COLO829 (cell line): ENCODE results near the gene WNT5B.

Experiments
- DNase-seq: peaks from one replicate; pipeline ENCODE4 v3.0.0; 2012; ENCODE audit warnings: low spot score

WNT5B gene

DNA sequence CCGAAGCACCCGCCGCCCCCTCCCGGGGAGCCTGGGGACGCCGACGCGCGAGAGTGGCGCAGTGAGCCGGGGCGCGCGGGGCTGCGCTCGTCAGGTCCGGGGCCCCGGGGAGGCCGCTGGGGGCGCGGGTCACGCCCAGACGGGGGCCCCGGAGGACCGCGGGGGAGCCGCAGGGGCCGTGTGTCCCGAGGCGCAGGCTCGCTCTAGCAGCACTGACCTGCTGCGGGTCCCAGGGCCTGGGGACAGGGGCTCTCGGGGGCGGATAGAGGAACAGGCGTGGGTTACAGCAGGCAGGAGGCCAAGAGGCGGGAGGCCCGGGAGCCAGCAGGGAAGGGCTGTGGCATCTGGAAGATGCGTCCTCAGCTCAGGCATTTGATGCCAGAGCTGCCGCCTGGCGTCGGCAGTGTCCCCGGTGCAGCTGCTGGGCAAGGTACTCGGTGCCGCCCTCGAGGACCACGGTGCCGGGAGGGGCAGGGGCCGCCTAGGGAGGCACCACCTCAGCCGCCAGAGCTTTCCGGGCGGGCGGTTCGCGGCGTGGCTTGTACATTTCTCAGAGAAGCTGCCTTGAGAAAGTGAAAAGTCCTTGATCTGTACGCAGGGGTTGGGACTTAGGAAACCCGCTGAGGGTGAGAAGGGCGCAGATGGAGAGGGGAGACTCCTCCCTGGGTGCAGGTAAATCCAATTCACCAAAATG is 1.2 kb downstream of the WNT5B start:
- no peak for DNase-seq

DNA sequence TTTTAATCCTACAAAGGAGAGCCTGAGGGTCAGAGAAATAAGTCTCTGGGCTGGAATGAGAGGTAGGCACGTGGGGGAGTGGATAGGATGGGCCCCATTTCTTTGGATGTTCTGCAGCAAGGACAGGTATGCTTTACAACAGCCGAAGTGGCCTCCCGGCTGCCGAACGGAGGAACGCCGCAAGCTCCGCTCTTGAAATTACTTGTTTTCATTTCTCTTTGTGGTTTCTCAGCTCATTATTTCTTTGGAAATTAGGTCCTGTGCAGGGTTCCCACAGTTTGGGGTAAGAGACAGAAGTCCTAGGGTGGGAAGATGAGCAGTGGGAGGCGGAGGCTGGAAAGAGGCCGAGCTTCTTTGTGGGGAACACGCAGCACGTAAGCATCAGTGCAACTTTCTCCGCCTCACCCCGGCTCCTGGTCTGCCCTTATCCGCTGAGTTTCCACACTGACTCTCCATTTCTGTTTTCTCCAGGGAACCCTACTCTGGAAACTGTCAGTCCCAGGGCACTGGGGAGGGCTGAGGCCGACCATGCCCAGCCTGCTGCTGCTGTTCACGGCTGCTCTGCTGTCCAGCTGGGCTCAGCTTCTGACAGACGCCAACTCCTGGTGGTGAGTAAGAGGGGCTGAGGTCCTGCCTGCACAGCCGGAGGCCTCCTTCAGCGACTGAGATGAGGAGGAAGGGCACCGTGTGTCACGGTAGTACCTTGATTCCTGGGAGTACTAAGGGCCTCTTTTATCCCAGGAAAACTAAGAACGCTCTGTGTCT is 2.0 kb downstream of the WNT5B start:
- peak; percentile 78 for DNase-seq

DNA sequence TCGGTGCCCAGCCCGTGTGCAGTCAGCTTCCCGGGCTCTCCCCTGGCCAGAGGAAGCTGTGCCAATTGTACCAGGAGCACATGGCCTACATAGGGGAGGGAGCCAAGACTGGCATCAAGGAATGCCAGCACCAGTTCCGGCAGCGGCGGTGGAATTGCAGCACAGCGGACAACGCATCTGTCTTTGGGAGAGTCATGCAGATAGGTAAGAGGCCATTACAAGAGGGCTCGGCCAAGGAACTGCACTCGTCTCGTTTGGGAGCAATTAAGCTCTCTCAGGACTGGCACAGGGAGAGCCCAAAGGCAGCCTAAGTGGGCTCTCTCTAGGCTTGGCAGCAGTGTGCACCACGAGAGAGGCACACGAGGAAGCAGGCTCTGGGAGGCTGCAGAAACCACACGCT is 3.7 kb downstream of the WNT5B start:
- DNase-seq: no peak

DNA sequence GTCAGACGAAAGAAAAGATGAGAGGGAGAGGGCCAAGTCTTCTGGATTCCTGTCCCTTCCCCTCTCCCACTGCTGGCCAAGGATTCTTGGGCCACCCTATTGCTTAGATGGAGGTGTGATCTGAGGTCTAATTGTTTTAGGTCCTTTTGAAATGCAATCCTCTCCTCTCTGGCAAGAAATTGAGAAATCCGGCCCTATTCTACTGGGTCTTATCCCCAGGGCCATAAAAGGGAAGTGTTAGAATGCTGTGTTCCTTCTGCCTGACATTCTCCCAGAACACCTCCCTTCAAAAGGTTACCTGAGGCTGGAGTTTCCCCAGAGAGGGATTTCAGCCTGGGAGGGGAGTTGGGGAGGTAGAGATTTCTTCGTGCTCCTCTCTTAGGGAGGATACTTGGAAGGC is 4.4 kb downstream of the WNT5B start:
- no peak for DNase-seq

DNA sequence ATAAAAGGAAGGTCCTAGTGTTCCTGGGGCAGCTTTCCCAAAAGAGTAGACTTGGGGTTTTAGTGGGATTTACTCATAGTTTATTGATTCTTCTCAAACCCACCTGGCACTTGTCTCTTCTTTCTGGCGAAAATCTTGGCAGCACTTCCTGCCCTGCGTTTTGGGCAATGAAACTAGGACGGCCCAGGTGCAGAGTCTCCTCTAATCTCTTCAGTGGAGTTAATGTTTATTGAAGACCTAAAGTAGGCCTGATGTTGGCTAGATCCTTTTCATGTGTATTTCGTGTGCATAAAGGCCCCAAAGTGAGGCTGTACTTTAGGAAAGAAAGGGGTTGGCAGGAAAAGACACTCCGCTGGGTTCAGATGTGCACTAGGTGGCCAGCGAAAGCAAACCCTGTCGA is 5.1 kb downstream of the WNT5B start:
- no peak for DNase-seq

DNA sequence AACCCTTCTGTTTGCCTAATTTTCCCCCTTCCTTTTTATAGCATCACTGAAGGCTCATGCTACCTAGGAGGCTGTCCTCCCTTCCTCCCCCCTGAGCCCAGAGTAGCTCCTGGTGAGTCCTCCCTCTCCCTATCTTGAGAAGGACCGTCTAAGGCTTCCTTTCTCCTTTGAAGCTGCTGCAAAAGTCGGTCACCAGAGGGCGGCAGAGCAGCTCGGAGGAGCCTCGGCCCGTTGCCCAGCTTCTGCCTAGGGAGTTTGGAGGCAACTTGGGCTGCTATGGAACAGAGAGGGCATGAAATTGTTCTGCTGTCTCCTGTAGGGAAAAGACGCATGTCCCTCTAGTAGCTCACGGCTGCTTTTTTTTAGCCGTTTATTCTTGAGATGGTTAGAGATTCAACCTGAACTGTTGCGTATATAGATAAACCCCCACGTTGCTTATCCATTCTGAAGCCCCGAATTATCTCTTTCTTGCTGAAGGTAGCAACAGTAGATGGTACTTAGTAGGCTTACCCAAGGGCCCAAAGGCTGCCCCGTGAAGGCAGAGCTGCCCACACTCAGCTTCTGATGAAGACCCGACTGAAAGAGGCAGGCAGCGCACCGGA is 5.7 kb downstream of the WNT5B start:
- DNase-seq: peak; percentile 63

DNA sequence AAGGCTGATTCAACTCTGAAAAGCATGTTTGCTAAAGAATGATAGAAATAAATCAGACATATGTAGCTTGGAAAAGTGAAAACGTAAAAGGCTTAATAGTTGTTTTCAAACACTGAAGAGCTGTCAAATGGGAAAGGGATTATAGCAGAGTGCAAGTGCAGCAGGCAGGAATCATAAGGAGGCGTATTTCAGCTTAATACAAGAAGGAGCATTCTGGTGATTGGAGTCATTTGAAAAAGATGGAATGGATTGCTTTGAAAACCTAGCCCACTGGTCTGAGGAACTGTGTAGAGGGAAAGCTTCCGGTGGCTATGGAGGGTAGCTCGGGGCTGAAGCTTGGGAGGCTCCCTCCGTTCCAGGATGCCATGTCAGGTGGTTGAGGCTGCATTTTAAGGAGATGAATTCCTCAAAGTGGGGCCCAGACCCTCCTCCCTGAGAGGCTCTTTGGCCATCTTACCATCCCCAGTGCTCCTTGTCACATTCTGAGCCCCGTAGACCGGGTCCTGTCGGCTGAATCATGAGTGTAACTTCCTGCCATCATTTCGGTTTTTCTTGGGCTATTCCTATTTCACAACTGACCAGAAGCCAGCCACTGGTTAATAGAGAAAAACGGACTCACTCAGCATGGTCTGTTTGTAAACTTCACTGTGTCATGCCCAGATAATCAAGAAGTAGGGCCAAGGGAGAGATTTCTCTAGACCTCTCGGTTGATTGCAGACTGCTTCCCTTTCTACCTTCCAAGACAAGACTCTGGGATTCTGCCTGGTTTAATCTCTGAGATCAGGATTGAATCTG is 6.5 kb downstream of the WNT5B start:
- DNase-seq: no peak

DNA sequence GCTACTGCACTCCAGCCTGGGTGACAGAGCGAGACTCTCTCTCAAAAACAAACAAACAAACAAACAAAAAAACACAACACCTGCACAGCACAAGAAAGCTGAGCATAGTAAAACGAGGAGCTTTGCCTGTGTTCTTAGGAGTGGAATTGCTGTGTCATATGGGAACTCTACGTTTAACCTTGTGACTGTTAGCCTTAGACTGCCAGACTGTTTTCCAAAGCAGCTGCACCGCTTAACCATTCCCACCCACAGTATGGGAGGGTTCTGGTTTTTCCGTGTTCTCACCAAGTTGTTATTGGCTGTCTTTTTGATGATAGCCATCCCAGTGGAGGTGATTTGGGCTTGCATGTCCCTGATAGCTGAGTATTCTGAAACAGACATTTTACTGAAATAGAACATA is 9.2 kb downstream of the WNT5B start:
- no peak for DNase-seq

DNA sequence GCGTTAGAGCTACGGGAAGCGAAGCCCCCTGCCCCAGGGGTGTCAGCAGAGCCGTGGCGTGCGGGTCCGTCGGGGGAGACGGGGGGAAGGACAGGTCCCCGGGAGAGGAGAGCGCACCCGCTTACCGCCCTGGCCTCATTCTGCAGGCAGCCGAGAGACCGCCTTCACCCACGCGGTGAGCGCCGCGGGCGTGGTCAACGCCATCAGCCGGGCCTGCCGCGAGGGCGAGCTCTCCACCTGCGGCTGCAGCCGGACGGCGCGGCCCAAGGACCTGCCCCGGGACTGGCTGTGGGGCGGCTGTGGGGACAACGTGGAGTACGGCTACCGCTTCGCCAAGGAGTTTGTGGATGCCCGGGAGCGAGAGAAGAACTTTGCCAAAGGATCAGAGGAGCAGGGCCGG is 10.5 kb downstream of the WNT5B start:
- DNase-seq: no peak

DNA sequence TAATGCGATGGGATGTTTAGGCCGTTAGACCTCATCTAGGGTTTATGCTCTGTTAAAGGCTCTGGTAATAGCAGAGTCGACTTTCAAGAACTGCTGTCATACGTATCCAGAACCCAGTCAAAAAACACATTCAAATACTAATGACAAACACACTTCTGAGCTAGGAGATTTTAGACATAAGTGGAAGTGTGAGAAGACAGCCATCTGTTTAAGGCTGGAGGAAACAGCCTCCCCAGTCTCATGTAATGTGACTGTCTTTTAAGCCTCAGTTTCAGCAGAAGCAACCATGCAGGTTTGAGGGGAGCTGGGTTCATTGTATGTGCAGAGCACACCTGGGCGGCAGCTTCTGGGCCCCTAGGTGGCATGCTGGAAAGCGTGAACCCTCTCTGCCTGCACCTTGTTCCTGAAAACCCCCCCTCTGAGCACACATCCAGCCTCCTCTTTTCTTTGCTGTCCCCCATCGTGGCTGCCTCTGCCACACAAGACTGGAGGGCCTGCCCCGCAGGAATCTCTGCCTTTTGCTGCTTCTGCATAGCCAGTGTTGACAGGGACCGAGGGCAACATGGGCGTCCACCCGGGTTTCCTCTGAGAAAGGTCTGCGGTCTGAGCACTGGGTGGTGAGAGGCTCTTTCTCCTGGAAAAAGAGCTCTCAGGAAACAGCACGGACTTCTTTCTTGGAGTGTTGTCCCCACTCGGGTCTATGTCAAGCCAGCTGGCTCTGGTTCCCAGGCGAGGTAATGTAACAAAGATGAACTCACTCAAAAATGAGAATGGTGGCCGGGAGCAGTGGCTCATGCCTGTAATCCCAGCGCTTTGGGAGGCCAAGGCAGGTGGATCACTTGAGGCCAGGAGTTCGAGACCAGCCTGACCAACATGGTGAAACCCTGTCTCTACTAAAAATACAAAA is 11.6 kb downstream of the WNT5B start:
- no peak for DNase-seq

DNA sequence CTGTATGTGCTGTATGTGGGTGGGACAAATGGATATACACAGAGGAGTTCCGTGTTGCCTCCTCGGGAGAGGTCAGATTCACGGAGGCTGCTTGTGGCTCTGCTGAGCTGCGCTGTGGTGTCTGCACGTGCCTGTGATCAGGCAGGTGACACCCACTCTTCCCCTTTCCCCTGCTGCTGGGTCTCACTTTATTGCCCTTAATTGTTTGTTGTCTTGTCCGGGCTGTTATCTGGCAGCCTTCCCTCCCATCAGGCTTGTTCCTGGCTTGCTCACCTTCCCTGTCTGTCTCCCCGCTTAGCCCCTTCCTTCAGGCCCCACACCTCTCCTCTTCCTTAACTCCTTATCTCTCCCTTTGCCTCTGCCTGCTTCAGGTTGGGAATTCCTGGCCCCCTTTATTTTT is 13.5 kb downstream of the WNT5B start:
- DNase-seq: no peak

DNA sequence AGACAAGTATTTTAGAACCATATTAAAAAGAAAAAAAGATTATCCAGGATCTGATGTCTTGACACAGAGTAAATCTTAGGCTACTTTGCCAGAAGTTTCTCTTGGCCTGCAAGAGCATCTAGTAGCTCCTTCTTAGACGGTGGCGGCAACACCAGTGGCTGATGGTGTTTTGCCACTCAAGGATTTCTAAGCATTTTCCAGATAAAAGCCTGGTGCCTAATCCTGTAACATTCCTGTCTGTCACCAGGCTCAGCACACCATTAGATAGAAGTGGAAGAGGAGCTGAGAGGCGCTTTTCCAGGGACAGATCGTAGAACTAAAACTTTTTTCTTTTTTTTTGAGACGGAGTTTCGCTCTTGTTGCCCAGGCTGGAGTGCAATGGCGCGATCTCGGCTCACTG is 14.0 kb downstream of the WNT5B start:
- DNase-seq: no peak

DNA sequence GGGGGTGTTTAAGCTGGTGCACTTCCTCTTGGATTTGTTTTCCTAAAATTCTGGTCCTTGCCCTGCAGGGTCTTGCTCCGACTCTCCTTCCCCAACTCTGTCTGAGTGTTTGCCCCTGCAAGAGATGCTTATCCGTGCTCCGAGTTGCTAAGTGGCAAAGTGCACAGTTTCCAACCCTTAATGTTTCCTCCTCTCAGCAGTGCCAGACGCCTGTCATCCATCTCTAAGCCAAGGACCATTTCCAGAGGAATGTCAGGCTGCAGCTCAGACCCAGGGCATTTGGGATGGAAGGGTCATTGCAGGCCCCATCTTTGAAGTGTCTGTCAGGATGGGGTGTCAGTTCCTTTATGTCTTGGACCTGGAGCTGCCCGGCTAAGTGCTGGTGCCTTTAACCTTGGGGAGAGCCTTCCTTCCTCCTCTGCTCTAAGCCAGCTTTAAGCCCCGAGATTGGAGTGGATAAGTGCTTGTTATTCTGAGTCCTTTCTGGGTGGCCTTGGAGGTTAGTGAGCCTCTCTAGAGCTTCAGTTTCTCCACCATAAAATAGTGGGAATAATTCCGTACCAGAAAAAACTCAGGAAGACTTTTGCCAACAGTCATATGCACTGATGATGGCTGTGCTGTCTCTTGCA is 15.0 kb downstream of the WNT5B start:
- DNase-seq: no peak

DNA sequence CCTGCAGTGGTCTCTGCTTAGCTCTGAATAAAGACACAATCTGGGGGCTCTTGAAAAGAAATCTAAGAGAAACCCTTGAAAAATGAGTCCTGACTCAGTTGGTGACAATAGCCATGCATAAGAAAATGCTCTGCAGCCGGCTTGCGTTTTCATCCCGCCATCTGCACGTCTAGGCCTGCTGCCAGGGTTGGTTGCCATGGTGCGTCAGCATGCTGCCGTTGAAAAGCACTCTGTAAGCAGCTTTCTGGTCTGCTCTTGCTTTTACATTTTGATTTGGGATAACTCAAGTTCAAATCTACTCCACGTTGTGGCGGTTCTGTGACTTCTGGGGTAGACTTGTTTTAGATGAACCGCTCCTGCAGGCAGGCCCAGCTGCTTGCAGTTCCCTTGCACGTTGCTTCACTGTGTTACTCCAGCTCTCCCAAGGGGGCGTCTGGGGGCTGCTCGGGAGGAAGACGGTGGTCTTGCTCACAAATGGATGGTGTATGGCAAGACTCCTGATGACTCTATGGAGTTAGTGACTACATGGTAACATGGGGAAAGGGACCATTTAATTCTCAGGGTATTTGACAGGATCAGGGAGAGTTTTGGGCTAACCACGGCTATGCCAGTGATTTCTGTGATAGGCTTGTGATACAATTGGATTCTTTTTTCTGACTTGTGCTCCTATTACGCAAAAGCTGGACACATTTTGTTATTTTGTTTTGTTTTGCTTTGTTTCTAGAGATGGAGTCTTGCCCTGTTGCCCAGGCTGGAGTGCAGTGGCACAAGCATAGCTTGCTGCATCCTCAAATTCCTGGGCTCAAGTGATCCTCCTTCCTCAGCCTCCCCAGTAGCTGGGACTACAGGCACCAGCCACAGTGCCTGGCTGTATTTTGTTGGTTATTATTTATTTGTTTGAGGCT is 15.8 kb downstream of the WNT5B start:
- no peak for DNase-seq

DNA sequence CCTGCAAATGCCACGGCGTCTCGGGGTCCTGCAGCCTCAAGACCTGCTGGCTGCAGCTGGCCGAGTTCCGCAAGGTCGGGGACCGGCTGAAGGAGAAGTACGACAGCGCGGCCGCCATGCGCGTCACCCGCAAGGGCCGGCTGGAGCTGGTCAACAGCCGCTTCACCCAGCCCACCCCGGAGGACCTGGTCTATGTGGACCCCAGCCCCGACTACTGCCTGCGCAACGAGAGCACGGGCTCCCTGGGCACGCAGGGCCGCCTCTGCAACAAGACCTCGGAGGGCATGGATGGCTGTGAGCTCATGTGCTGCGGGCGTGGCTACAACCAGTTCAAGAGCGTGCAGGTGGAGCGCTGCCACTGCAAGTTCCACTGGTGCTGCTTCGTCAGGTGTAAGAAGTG is 16.8 kb downstream of the WNT5B start:
- no peak for DNase-seq

DNA sequence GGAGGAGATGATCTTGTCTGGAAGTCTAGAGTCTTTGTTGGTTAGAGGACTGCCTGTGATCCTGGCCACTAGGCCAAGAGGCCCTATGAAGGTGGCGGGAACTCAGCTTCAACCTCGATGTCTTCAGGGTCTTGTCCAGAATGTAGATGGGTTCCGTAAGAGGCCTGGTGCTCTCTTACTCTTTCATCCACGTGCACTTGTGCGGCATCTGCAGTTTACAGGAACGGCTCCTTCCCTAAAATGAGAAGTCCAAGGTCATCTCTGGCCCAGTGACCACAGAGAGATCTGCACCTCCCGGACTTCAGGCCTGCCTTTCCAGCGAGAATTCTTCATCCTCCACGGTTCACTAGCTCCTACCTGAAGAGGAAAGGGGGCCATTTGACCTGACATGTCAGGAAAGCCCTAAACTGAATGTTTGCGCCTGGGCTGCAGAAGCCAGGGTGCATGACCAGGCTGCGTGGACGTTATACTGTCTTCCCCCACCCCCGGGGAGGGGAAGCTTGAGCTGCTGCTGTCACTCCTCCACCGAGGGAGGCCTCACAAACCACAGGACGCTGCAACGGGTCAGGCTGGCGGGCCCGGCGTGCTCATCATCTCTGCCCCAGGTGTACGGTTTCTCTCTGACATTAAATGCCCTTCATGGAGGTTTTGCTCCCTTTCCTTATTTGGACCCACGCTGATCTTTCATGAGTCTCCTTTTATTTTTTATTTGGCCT is 17.7 kb downstream of the WNT5B start:
- no peak for DNase-seq

DNA sequence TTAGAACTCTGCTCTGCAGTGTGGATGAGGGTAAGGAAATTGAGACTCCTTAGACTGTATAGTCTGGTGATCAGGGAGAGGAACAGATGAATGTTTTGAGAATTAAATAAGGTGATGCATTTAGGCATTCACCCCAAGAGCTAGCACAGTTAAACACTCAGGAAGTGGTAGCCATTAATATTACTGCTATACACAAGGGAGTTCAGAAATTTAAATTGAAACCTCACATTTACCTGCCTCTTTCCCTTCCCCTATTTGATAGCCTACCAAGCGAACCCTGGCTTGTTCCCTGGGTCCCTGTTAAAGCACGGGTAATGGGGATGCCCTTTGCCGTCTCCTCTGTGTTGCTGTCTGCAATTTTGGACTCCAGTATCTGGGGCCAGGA is 18.2 kb downstream of the WNT5B start:
- no peak for DNase-seq

DNA sequence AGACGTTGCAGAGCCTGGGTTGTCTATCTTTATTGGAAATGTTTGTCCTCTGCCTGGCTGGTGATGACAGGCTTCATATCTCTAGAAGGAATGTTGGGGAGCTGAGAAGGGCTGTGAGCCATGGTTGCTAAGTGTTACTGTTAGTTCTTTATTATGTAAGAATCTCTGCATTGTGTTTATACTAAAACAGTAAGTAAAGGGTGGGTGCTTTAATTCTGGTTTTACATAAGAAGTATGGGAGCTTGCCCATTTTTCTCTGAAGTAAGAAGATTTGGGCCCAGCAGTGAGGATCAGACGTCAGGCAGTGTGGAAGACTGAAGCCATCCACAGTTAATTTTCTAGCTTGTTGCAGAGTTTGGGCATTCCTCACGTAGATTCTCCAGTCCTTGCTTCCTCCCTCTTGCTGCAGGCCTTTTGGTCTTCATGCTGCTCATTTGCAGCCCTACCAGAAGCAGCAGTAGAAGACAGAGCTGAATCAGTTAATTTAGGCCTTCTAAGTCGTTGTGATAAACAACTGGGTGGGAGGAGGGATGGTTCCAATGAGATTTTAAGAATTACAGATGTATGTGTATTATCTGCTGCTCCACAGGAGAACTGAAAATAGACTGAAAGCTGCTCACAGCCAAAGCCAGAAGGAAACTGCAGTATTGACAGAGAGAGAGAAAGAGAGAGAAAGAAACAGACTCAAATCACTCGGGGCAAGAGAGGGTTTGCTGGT is 21.4 kb downstream of the WNT5B start:
- DNase-seq: no peak

DNA sequence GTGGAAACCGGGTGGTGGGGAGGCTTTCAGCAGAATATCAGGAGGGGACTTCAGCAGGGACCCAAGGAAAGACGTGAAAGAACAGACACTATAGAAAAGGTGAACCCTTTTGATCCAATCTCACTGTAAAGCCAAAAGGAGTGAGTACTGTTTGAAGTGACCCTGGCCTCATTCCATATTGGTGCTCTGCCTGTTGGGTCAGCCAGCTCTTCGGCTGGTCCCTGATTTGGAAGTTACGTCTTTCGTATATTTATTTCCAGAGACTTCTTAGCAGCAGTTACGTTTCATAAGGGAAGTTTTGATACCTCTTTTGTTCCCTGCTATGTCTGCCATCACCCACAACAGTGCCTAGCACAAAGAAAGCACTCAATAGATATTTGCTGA is 21.9 kb downstream of the WNT5B start:
- DNase-seq: no peak
